Activated CD8-positive, alpha-beta memory T cell treated with anti-CD3 and anti-CD28 coated beads, Interleukin-2, amount 50 U/mL, for 48 hours (primary cell): ENCODE data around the gene ZNF280D.

ENCODE experiments used
- DNase-seq: peaks from one replicate; pipeline ENCODE4 v3.0.0-alpha.2; 2020

Gene ZNF280D

DNA sequence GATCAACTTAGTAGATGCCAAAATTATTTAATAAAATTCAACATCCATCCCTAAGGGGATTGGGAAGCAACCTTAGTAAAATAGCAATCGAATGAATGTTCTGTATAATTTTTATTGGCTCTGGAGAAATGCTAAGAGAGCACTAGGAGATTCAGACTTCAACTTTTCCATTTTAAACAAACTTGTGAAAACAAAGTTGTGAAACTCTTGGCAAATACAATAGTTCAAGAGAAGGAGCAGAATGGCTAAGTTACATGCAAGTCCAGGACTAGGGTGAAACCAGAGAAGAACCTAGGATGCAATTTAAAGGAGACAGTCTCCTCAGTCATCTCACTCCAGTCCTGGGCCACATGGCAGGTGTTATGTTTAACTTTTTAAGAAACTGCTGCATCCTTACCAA lies 16.7 kb upstream of the ZNF280D start:
- DNase-seq, result no peak

DNA sequence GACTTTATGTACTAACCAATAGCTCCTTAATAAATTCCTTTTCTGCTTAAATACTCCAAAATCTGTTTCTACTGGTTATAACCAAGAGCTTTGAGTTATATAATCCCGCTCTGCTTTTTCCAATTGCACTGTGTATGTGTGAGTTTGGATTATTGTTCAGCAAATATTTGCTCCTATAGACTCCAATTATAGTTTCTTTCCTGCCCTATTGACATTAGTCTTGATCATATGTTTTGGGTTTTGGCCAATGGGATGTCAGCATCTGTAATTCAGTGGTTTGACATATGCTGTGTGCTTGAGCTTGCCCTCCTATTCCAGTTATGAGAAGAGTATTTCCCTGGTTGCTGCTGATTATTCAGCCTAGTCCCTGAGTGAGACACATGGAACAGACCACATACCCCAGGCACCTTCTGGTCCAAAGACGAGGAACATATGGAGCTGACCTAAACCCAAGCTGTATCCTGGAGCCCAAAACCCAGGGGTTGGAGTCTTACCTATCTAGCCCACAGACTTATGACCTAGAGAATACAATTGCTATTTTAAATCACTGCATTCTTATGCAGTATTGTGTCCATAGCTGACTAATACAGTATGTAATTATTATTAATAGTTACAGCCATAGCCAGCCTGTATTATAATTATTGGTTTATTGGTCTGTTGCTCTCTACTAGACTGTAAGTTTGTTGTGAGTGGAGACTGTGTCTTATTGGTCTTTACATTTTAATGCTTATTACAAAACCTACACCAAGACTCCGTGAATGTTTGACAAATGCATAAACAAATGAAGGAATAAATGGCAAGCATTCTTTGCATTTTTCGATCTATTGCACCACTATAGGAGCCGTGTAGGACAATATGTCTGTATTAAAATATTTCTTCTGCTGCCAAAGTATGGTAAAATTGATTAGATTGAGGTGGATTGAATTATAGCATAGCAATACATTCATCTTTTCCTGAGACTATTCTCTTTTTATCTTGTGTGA lies 11.7 kb upstream of the ZNF280D start:
- DNase-seq, result no peak

DNA sequence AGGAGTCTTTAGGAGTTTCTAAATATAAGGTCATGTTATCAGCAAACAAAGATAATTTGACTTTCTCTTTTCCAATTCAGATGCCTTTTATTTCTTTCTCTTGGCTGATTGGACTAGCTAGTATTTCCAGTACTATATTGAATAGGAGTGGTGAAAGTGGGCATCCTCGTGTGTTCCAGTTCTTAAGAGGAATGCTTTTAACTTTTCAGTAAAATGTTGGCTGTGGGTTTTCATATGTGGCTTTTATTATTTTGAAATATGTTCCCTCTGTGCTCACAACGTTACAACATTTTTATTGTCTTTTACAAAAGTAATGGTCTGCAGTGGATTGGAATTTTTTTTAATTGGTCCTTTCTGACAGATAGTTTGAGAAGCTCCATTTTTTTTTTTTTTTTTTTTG lies 8.2 kb upstream of the ZNF280D start:
- DNase-seq, result no peak

DNA sequence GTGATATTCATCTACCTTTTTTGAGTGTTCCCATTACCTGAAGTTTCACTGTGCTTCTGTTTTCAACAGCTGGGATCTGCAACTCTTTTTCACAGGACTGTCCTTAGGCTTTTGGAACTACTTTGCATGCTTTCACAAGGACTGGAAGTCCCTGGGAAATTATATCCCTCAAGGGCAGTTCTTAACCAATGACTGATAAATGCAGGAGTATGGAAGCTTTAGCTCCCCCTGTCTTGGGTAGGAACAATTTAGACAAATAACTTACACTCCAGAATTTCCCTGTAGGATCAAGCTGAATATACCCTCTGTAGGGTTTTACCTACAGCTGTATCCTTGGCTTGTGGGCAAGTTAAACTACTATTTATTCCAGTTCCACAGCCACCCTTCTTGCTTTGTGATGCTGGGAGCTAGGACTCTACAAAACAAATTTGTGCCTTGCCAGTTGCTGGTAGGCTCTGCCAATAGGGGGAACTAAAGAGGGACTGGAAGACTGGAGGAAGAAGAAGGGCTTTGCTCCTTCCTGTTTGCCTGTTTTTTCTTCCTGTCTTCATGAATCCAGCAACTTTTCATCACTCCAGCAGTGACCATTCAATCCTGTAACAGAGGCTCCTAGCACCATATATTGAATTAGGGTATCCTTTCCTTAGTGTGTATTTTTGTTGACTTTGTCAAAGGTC lies 6.8 kb upstream of the ZNF280D start:
- no peak for DNase-seq

DNA sequence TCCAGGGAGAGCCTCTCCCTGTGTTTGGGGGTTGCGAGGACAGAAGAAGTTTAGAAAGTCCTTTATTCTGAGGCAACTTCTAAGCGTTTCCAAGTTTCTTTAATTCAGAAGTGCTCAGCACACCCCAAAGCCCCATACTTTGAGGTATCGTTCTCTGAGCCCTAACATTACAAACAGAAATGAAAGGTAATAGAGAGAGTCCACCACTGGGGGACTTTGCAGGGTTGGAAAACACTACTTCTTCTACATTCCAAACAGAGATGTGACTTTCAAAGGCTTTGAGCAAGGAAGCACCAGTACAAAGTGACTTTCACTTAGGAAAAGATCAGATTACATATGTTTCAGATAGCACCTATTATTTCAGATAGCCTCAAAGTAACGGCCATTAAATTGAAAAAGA lies 6.2 kb upstream of the ZNF280D start:
- no peak for DNase-seq

DNA sequence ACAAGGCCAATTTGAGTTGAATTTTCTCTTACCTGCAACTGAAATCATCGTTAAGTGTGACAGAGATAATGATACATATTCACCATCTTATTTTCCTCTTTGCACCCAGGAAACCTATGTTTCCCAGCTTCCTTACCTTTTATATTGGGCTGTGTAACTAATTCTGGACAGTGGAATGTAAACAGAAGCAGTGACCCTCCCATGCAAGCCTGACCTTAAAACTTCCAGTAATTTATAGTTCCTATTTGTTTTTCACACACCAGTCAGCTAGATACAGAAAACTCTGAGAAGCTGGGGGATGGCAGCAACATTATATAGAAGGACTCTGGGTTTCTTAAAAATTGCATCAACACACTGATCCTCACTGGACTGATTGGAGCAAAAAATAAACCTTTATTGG lies 4.5 kb upstream of the ZNF280D start:
- no peak for DNase-seq

DNA sequence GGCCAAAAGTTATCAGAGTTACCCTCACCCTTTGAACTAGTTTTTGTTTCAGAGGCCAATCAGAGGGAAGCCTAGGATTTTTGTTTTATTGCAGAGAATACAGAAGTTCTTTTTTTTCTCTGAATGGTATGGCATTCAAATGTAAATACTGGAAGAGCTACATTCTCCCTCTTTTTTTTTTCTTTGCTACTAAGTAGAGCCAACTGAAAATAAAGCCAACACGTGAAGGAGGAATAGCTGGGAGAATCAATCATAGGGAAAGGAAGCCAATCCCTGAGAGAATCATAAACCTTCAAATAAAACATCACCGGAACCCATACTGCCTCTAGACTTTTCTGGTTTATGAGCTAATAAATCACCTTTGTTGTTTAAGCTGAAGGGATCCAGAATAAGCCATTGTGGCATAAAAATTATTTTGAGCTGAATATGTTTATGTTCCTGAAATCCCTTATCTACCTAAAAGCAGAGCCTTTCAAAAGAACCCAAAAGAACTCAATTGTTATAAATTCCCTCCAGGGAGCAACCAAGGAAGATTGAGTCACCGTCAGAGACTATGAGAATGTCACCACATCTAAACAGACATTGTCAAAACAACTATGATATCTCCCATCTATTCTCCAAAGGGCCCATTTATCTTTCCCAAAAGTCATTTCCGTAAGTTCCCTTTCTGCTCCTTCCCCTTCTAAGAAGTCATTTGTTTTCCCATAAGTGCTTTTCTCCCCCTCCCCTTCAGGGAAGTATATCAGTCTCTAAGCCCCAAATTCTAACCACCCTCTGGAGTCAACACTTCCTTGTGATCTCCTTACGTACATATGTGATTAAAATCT lies 3.8 kb upstream of the ZNF280D start:
- no peak for DNase-seq

DNA sequence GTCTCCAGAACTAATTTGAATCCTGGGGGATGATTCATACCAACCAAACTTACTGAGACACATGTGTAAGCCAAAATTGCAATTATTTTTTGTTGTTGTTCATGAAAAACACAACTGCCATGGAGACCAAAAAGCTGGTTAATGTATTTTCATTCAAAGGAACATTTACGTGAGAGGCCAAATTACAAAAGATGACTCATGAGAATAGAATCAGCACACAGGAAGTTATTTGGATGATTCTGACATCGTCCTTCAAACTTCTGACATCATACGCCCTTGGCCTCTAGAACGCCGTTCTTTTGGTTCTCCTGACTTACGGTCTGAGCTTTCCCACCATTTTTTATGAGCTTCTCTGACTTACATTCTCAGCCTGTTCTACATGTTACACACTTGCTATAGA lies 3.0 kb upstream of the ZNF280D start:
- DNase-seq, result no peak

DNA sequence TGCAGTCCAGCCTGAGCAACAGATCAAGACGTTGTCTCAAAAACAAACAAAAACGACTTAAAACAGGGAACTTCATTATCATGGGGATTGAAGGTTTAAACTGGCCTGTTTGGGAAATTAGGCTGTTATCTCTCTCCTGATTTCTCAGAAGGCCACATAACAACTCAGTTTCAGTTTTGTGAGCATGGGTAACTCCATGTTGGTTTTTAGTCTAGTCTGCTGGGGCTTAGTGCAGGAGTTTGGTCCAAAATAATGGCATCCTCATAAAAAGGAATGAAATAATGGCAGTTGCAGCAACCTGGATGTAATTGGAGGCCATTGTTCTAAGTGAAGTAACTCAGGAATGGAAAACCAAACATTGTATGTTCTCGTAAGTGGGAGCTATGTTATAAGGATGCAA lies 2.3 kb upstream of the ZNF280D start:
- no peak for DNase-seq

DNA sequence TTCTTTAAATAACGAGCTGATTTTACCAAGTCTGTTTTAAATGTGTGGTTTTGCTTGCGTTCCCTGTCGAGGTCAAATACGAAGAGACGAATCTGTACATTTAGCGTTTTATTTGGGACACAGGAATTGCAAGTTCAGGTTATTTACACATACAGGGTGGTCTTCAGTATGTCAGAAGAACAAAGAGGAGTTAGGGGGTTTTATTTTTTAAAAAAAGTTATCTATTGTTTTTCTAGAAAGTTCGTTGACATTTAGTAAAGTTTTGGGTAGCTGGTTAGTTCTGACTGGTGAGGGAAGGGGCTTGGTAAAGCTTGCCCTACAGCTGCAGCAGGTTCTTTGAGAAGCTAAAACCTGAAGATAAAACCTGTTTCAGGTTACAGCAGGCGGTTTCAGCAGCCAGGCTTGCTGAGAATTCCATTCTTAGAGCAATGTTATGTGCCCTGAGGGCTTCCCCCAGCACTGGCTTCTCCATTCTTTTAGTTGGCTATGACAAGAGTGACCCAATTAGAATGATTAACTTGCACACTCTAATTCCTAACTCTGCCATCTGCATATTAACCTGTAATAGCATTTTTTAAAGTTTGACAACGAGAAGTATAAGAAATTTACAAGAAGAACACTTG lies 815 bp upstream of the ZNF280D start:
- no peak for DNase-seq

DNA sequence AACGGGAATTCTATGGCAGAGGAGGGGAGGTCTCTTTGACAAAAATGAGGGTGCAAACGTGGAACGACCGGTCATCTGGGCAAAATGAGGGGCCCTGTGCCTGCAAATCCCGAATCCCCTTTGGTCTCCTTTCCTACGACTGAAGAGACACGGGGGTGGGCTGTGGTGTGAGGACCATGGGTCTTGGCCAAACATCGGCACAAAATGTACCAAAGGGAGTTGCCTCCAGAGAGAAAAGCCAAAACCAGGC lies 498 bp downstream of the ZNF280D start:
- no peak for DNase-seq

DNA sequence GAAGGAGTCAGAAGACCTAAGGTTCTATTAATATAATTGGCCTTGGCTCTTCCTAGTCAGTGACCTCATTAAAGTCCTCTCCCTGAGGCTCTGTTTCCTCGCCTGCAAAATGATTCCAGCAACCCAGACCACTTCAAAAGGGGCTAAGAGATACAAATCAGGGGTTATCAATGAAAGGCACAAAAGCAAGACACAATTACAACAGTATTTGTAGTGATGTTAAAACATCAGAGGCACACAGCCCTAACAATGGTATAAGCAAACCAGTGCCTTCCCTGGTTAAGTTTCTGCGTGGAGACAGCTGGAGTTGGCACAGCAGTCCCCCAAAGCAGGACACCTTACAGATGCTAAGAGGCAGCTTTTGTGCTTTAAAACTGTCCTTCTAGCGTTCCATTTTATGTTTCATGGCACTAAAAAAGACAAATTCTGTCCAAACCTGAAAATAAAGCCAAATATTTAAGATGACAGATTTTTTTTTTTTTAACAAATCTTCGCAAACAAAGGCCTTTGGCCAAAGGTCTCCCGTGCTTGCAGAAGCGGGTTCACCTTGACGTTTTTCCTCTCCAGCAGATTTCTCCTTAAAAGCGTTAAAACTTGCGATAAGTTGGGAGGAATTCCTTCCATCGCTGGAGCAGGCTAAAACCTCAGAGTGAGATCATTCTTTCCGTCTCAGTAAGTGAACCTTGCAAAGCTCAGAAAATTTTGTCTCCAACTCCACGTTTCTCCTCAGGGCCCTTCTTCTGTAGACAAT lies 999 bp downstream of the ZNF280D start:
- DNase-seq, result no peak

DNA sequence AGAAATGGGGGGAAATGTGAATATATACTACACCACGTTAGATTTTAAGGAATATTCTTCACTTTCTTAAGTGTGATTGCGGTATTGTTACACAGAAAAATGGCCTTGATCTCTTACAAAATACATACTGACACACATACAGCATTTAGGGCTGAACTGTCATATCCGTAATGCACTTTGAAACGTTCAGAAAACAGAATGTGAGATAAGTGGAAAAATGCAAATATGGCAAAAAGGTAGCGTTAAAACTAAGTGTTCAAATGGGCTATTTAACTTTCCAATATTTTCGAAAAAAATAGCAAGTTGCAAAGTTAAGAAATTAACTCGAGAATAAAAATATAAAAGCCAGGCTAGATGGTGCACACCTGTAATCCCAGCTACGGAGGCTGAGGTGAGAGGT lies 1.8 kb downstream of the ZNF280D start:
- no peak for DNase-seq

DNA sequence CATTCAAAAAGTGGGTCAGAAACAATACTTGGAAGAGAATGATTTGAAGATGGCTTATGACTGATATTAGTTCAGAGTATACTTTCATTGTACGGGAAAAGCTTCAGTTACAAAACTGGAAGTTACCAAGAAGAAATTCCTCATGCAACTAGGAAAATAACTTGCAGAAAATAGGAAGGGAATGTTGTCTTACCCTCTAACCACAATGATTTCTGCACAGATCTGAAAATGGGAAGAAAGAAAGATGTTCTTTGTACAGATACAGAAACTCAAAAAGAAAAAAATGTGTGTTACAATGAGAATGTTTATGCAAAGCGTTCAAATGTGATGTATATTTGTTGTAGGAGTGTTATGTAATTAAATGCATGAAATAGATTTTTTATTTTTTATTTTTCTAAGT lies 3.7 kb downstream of the ZNF280D start:
- no peak for DNase-seq

DNA sequence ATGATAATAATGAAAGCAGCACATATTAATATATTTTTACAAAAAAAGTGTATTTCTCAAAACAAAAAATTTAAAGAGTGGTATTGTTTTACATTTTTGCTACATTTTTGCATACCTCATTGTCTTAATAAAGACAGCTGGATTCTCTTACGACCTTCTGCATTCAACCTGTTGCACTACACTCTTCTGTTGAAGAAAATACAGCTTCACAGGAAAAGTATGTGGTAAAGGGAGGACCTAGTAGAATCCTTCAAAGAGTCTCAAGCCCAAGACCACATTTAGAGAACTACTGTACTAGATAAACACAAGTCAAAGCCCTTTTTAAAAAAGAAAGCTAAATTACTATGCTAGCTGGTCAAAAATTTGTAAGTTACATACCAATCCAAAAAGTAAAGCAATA lies 7.9 kb downstream of the ZNF280D start:
- no peak for DNase-seq

DNA sequence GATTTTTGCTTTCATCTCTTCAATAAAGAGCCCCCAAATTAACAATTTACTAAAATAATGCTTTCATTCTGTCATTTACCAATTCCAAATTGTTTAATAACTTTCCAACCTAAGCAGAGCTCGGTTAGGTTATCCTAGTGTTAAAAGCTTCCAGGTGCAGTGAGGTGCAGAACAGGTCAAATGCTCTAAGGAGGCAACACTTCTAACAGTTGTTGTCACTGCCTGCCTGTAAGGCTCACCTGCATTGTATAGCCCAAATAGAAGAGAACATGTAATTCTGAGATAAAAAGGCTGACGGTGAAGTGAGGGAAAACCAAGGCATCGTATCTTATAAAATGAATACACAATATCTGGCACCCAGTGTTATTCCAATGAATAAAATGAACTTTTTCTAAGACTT lies 9.1 kb downstream of the ZNF280D start:
- no peak for DNase-seq

DNA sequence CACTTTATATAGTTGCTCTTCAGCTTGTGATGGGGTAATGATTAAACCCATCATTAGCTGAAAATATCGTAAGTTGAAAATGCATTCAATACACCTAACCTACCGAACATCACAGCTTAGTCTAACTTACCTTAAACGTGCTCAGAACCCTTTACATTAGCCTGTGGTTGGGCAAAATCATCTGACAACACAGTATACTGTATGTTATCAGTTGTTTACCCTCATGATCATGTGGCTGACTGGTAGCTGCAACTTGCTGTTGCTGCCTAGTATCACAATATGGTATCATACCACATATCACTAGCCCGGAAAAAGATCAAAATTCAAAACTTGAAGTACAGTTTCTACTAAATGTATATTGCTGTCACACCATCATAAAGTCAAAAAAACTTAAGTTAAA lies 9.5 kb downstream of the ZNF280D start:
- DNase-seq, result no peak

DNA sequence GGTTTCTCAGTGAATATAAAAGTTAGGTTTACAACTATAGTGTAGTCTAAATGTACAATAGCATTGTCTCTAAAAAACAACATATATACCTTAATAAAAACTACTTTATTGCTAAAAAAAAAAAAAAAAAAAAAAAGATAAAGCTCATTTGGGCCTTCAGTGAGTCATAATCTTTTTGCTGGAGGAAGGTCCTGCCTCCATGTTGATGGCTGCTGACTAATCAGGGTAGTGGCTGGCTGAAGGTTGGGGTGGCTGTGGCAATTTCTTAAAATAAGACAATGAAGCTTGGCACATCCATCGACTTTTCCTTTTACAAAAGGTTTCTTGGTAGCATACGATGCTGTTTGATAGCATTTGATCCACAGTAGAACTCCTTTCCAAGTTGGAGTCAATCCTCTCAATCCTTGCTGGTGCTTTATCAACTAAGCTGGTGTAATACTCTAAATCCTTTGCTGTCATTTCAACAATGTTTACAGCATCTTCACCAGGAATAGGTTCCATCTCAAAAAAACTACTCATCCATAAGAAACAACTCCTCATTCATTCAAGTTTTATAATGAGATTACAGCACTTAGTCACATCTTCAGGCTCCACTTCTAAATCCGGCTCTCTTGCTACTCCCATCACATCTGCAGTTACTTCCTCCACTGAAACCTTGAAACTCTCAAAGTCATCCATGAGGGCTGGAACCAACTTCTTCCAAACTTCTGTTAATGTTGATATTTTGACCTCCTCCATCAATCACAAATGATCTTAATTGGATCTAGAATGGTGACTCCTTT lies 13.3 kb downstream of the ZNF280D start:
- no peak for DNase-seq

DNA sequence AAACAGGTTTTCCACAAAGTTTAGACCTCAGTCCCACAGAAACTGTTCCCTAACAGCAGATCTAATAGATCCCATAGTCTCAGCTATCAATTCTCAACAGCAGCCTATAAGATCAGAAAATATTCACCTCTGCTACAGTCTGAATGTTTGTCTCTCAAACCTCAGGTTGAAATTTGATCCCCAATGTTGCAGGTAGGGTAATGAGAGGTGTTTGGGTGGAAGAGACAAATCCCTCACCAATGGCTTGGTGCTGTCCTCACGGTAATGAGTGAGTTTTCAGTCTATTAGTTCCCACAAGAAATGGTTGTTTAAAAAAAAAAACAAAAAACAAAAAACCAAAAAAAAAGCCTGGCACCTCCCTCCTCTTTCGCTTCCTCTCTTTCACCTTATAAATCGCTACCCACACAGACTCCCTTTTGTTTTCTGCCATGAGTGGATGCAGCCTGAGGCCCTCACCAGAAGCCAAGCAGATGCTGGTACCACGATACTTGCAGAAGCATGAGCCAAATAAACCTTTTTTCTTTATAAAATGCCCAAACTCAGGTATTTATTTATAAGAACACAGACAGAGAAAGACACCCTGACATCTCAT lies 14.2 kb downstream of the ZNF280D start:
- DNase-seq, result no peak

DNA sequence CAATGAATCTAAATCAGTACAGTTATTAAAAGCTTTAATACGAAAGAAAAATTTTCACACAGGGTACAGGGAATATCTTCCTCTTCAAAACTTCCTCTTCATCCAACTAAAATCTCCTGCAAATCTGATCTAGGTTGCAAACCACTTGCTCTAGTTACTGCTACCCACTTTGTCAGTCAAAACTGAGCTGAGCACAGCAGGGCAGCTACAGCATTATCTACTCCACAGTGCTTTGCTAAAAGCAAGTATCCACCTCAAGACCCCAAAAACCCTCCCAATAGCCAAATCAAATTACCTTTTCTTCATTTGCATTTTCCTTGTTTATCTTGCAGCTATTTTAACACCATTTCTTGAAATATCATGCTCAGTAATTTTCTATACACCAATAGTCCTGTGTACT lies 14.7 kb downstream of the ZNF280D start:
- DNase-seq, result no peak

DNA sequence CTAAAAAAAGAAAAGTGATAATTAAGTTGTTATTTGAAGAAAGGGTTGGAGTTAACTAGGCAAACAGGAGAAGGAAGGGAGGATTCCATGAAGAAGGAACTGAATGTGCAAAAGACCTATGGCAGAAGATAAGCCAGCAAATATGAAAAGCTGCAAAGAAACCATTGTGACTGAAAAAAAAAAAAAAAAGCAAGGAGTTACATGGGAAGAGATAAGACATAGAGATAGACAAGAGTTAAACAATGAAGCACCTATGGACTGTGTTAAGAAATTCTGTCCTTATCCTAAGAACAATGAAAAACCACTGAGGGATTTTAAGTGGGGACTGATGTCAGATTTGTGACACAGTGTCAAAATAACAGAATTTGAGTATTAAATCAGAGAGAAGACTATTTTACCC lies 17.0 kb downstream of the ZNF280D start:
- no peak for DNase-seq
